Measurements from ENCODE around the gene EXOC6.

DNA sequence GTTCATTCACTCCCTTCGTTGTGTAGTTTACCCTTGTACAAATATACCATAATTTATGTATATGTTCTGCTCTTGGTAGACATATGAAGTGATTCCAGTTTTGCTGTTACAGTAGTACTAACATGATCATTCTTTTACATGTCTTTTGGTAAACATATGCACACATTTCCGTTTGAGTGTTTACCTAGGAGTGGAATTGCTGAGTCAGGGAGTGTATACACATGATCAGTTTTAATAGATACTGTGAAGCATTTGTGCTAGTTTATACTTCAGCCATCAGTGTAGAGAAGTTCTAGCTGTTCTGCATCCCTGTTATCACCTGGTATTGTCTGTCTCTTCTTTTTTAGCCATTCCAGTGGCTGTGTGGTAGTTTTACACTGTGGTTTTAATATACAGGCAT, 177.8 kb downstream of the EXOC6 start:
- TF ChIP-seq, protein P1, sequence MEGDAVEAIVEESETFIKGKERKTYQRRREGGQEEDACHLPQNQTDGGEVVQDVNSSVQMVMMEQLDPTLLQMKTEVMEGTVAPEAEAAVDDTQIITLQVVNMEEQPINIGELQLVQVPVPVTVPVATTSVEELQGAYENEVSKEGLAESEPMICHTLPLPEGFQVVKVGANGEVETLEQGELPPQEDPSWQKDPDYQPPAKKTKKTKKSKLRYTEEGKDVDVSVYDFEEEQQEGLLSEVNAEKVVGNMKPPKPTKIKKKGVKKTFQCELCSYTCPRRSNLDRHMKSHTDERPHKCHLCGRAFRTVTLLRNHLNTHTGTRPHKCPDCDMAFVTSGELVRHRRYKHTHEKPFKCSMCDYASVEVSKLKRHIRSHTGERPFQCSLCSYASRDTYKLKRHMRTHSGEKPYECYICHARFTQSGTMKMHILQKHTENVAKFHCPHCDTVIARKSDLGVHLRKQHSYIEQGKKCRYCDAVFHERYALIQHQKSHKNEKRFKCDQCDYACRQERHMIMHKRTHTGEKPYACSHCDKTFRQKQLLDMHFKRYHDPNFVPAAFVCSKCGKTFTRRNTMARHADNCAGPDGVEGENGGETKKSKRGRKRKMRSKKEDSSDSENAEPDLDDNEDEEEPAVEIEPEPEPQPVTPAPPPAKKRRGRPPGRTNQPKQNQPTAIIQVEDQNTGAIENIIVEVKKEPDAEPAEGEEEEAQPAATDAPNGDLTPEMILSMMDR (IDR thresholded peaks at IDR 0.05): no peak
- TF ChIP-seq EP300 (IDR thresholded peaks at IDR 0.05): no peak
